Loucy (cell line): ENCODE measurements around the gene HACD4.

ENCODE experiments used
- EZH2phosphoT487 ChIP-seq: fragments of 200-600 bp; IDR thresholded peaks from 2 replicates; pipeline ENCODE4 v1.6.1; 2018; ENCODE audit warnings: antibody characterized with exemption, mild to moderate bottlenecking, moderate library complexity, borderline replicate concordance
- TF ChIP-seq, protein P1 (sequence below): fragments of 200-600 bp; sonication (generic); conservative IDR thresholded peaks from 2 replicates; pipeline ENCODE4 v1.5.1; 2014; ENCODE audit warnings: mild to moderate bottlenecking, antibody characterized with exemption, low read length

DNA sequence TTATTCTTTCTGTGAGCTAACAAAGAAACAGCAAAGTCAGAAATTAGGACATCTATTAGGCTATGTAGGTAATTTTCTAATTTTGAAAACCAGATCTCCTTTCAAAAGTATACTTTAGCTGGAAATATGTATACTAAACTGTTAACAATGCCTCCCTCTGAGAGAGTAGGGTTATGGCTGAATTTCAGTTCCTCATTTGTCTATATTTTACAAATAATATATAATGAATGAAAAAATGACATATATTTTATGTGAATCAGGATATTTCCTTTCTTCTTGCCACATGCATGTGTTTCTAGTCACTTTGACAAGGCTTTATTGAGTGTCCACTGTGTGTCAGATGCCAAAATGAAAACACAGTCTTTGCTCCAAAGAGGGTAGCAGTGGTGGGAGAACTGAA is 15.4 kb downstream of the HACD4 start:
- TF ChIP-seq, protein P1, sequence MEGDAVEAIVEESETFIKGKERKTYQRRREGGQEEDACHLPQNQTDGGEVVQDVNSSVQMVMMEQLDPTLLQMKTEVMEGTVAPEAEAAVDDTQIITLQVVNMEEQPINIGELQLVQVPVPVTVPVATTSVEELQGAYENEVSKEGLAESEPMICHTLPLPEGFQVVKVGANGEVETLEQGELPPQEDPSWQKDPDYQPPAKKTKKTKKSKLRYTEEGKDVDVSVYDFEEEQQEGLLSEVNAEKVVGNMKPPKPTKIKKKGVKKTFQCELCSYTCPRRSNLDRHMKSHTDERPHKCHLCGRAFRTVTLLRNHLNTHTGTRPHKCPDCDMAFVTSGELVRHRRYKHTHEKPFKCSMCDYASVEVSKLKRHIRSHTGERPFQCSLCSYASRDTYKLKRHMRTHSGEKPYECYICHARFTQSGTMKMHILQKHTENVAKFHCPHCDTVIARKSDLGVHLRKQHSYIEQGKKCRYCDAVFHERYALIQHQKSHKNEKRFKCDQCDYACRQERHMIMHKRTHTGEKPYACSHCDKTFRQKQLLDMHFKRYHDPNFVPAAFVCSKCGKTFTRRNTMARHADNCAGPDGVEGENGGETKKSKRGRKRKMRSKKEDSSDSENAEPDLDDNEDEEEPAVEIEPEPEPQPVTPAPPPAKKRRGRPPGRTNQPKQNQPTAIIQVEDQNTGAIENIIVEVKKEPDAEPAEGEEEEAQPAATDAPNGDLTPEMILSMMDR: no peak
- TF ChIP-seq EZH2phosphoT487: no peak
